GM18517 (cell line): ENCODE results near the gene MYO1B.

Experiments
- ATAC-seq: cut with Tn5 transposase; IDR thresholded peaks from one replicate; pipeline ENCODE4 v1.9.1; 2021; ENCODE audit warnings: mild to moderate bottlenecking, moderate library complexity; ENCODE audit not compliant: unreplicated experiment

Gene MYO1B

DNA sequence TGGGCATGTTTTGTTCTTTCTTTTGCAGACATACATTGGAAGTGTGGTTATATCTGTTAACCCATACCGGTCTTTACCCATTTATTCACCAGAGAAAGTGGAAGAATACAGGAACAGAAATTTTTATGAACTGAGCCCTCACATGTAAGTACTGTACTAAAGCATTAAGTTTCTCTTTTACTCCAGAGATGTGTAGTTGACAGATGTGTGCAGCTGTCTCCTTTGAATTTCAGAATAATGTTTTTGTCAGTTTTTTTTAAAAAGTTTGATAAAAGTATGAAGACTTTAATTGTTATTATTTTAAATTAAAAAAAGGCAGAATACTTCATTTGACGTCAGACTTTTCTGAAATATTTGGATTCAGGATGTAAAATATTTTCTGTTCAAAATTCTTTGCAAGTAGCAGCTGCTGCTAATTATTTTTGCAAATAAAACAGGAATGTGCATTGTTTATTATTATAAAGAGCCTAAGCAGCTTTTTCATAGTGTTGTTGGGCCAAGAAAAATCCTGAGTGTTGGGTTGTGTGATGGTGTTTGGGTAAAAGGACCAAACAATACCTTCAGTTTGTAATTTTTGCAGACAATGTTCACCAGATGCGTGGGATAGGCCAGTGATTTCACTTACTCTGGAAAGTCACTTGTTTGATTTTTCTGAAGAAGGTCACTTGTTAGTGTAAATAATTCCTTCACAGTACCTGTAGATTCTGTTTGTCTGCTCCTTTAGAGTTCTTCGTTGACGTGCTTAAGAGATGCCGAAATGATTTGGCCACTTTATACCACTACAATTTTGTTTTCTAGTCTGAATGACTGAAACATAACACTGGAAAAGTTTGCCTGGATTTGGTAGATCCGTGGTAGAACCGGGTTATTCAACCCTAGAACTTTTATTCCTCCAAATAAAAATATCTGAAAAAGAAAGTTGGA lies 51.1 kb downstream of the MYO1B start:
- no peak for ATAC-seq

- ATAC-seq = no peak
These were observed 51.8 kb downstream of the MYO1B start for GRCh38 chr2:191297033-191297432.

GRCh38 chr2:191298306-191298705 lies 53.1 kb downstream of the MYO1B start:
- ATAC-seq = no peak

DNA sequence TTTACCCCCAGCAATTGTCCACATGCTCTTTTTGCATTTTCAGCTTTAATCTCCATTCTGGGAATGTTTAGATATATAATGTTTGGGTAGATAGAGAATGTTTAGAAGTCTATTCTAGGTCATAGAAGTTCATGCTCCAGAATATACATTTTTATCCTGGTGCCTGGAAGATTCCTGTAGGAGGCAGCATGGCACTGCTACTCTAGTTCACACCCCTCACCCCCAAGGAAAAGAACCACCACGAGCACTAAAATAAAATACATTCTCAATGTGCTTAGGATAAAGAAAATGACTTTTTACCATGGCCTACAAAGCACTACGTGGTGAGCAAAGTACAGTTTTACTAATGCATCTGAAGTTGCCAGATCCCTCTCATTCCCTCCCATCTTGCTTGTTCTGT lies 53.8 kb downstream of the MYO1B start:
- ATAC-seq = no peak

DNA sequence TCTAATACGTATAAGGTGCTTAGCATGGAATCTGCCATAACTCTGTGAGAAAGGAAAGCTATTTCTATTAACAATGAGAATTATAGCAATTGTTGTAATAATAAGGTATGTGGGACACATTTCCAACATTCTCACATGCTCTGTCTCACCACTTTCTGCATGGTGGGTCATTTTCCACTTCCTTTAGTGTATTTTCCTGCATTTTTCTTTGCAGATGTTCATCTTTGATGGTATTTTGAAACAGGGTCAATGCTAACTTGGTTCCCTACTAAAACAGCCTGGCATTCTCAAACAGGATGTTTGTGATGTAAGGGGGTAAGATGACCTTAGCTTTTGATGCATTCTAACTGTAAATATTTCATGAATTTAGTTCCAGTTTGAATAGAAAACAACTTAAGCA lies 54.7 kb downstream of the MYO1B start:
- ATAC-seq = no peak

- no peak for ATAC-seq
These were observed 56.8 kb downstream of the MYO1B start for GRCh38 chr2:191301971-191302370.

DNA sequence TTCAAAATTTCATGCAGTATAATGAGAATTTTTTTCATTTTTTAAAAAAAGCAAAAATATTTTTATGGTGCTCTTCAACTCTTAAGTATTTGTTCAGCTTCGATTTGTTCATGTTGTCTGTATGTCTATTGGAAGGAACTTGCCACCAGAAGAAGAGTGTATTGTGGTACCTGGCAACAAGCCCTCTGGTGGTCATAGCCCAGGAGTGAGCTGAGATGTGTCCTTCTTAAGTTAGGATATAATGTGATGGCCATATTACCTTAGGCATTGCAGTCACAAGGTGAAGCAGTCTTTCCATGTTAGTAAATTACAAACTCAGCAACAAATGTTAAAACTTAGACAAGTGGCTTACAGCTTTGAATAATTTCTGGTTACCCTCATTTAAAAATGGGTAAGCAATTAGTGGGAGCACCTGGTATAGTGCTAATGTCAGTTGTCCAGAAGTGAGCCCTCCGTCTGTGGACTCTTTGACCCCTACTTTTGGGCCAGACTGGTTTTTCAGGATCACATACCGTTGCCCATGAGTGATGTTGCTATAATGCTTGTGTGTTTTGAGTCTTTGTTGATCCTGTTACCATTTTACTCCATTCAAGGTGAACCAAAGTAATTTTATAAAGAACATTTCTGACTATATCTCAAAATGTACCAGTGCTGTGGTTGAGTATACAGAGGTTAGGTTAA lies 57.4 kb downstream of the MYO1B start:
- peak; percentile 75 for ATAC-seq

DNA sequence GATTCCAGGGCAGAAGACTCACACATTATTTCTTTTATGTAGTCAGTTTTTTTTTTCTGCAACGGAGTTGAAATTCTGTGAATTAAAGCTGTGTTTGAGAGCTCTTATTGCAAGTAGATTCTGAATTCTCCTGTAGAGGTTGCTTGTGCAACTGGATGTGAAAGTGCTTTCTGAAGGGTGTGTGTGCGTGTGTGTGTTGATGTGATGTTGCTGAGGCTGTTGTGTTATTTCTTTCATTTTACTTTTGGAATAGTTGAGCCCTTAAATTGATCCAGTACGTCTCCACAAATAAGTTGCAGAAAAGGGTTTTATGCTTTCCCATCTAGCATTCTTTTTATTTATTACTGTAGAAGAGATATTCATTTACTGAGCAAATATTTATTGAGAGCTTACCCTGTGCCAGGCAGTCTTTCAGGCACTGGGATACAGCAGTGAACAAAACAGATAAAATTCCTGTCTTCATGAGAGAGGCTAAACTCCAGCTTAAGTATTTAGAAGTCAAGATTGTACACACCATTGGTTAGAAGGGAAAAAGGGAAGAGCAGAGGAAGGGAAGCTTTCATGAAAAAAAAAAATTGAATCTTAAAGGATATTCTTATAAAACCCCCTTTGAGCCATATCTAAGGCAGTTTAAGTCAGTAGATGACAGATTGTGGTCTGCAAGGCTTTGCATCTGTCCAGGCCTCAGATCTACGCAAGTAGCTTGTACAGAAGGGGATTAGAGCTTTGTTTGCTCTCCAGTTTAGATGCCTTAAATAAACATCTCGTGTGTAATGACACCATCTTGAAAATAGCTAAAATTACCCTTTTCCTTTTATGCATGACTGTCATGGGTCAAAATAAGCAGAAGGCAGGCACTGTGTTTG lies 58.2 kb downstream of the MYO1B start:
- ATAC-seq = no peak

GRCh38 chr2:191304939-191305875 lies 60.0 kb downstream of the MYO1B start:
- no peak for ATAC-seq

- no peak for ATAC-seq
These were observed 62.8 kb downstream of the MYO1B start for GRCh38 chr2:191308026-191308425.

GRCh38 chr2:191311156-191311555 lies 66.0 kb downstream of the MYO1B start:
- ATAC-seq = no peak

DNA sequence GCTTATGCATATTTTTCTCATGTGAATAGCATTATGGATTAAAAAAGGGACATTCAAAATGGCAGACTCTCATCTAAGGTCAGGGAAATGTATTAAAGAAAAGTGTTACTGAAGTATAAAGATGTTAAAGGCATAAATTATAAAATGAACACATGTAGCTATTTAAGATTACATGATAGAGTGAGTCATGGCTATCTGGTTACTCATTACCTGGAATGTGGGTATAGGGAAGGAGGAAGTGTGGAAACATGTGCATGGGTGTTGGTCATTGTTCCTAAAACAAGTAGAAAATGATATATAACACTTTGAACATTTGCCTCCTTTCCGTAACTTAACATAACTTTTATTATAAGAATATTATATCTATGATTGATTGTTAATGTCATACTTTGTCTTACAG lies 66.4 kb downstream of the MYO1B start:
- ATAC-seq = no peak

GRCh38 chr2:191312163-191312562 lies 67.0 kb downstream of the MYO1B start:
- no peak for ATAC-seq

- no peak for ATAC-seq
These were observed 67.5 kb downstream of the MYO1B start for GRCh38 chr2:191312662-191313061.

DNA sequence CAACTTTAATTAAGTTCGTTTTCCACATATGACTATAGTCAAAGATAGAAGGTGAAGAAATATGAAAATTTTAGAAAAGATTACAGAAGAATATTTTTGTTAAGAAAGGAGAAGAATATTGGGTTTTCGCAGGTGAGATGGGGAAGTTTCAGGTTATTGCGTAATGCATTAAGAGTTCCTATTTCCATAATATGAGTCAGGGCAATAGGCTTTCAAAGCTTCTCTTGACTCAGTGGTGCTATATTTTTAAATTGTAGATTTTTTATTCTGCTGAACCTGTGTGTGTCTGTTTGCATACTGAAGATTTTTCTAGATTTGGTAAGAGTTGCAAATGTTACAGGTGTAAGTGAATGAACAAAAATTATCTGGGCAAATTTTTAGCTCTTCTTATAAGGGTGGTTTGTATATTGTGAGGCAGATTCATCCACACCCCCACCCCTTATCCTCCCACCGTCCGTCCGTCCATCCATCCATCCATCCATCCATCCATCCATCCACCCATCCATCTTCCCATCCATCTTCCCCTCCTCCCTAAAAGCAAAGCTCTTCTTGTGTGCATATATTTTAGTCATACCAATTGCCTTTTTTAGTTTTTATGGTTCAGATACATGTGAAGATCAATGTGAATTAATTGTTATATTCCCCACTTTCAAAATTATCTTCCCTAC lies 69.6 kb downstream of the MYO1B start:
- no peak for ATAC-seq

DNA sequence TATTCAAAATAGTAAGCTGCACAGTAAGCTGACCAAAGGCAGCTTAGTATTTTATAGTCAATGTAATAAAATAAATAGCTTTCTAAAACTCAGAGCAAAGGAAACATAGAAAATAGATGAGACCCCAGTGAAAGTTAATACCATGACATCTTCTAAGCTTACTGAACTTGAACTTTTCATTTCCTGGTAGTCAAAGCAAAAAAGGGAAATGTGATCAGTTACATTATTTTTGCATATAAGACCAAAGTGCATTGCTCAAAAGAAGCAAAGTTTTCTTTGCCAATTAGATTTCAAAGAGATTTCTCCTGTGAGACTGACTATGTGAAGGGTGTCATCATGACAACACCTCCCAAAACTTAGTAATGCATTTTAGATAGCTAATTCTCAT lies 70.2 kb downstream of the MYO1B start:
- no peak for ATAC-seq

GRCh38 chr2:191316246-191316994 lies 71.2 kb downstream of the MYO1B start:
- no peak for ATAC-seq

DNA sequence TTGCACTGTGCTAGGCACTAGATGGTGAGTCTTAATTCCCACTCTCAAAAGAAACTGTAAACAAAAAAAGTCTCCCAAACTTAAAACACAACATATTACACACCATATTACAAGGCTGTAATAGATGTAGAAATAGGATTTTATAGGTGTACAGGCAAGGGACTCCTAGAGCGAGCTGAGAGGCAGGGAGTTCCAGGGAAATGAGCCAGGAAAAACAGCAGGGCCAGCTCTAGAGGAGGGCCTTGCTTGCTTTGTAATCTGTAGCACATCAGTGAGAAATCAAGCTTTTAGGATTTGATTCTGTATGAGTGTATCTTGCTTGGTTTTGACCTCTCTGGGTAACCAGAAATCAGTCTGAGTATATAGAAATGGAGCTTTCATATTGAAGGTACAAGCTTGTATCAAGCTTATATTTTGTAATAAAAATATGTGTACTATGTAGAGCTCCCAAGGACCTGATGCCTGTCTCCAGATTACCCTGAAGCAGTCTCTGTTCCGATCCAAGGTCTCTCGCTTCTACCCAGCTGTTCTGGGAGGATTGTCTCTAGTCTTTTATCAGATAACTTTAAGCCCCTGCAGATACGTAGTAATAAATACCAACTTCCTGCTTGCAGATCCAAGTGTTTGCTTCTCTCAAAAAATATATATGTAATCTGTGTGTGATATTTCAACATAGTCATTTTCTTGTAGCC lies 73.0 kb downstream of the MYO1B start:
- no peak for ATAC-seq

DNA sequence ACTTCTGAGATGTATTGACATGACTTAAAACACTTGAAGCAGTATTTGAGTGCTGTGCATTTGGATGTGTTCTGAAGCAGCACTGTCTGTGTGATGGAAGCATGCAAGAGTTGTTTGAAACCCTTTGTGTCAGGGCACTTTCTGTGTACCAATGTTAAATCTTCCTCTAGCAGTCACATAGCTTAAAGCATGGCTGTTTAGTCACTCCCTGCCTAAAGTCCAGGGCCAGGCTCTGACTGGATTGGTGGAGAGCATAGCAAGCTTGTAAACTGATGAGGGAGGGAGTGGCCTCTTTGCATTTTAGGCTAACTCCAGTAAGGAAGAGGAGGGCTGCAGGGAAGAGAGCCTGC lies 73.5 kb downstream of the MYO1B start:
- ATAC-seq = no peak
